LNCaP clone FGC (cell line): ENCODE results near the gene ZNF275.
A peak's percentile ranks its signal among the peaks of the same experiment; 100 is the strongest.

Experiments
- DNase-seq: peaks from one replicate; pipeline ENCODE4 v3.0.0-alpha.2; 2011; ENCODE audit warnings: low read depth
- H3K4me3 ChIP-seq: 2 replicates; pipeline ENCODE4 v1.5.1; 2011; ENCODE audit warnings: mild to moderate bottlenecking, low read depth, low read length, control low read depth
- TF ChIP-seq, protein P1 (sequence below): IDR thresholded peaks from 2 replicates; pipeline ENCODE4 v1.5.1; 2012; ENCODE audit warnings: mild to moderate bottlenecking; ENCODE audit not compliant: control insufficient read depth, insufficient read depth; ENCODE audit errors: extremely low read depth

Gene ZNF275

DNA sequence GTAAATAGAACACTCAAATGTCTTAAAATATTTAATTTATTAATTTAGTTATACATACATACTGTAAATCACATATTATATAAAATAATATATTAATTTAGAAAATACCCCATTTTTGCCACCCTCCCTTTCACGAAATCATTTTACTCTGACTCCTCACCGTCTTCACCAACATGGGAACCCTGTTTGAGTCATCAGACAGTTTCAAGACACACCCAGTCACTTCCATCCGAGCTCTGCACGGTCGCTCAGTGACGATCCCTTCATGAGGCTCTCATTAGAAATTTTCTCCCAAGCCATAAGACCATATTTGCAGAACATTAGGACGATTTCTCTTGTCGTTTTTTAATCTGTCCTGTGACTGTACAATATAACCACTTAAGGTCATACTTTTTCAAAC lies 14.5 kb downstream of the ZNF275 start:
- TF ChIP-seq, protein P1, sequence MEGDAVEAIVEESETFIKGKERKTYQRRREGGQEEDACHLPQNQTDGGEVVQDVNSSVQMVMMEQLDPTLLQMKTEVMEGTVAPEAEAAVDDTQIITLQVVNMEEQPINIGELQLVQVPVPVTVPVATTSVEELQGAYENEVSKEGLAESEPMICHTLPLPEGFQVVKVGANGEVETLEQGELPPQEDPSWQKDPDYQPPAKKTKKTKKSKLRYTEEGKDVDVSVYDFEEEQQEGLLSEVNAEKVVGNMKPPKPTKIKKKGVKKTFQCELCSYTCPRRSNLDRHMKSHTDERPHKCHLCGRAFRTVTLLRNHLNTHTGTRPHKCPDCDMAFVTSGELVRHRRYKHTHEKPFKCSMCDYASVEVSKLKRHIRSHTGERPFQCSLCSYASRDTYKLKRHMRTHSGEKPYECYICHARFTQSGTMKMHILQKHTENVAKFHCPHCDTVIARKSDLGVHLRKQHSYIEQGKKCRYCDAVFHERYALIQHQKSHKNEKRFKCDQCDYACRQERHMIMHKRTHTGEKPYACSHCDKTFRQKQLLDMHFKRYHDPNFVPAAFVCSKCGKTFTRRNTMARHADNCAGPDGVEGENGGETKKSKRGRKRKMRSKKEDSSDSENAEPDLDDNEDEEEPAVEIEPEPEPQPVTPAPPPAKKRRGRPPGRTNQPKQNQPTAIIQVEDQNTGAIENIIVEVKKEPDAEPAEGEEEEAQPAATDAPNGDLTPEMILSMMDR = no peak
- H3K4me3 ChIP-seq = no peak overlapping the region

DNA sequence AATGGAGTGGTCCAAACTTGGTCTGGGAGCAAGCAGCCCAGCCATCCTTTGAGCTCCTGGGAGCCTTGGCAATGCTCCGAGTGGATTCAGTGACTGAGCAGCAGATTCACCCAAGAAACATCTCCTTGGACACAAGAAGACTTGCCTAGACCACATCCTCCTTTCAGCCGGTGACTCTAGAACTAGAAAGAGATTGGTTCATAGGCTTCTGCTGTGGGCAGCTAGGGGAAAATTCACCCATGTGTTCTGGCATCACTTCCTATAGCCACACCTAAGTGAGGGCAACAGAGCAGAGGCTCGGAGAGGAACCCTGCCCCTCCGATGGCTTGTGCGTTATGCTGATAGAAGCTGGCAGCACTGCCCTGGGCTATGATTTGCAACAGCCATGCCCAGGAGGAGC lies 16.0 kb downstream of the ZNF275 start:
- TF ChIP-seq, protein P1 = no peak
- no peak for DNase-seq
- H3K4me3 ChIP-seq = no peak overlapping the region

More for the DNA sequence above, 14.5 kb downstream of the ZNF275 start:
- DNase-seq = no peak

DNA sequence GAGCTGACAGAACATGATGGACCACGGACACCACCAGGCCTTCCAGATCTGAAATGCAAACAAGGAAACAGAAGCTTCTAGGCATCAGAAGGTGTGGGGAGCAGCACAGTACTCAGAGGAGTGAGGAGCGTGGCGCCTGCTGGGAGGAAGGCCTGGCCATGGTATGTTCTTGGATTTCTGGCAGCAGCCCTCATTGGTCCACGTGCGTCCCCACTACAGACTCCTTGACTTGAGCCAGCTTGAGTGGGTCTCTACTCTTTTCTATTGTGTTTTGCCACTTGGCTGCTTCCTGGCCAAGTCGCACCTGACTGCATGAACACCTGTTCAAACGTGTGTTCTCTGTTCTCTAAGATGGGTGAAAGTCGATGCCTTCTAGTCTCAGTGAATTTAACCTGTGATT lies 18.0 kb downstream of the ZNF275 start:
- TF ChIP-seq, protein P1 = no peak
- H3K4me3 ChIP-seq = no peak overlapping the region
- no peak for DNase-seq

DNA sequence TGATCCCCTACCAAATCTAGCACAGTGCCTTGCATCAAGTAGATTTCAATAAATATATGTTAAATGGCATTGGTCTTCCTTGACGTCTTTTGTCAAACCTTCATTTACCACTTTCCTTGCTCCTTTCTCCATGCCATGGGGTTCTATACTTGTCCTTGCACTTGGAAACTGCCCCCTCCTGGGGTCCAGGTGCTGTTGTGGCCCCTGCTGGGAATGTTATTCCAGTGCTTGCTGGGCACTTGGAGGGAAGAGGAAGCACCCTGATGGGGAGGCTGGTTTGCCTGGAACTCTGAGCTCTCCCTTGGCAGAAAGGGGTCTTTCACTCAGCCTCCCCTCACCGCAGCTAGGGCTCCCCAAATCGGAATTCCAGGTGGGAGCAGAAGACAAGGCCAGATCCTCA lies 18.9 kb downstream of the ZNF275 start:
- H3K4me3 ChIP-seq = no peak overlapping the region
- no peak for DNase-seq
- TF ChIP-seq, protein P1 = no peak

DNA sequence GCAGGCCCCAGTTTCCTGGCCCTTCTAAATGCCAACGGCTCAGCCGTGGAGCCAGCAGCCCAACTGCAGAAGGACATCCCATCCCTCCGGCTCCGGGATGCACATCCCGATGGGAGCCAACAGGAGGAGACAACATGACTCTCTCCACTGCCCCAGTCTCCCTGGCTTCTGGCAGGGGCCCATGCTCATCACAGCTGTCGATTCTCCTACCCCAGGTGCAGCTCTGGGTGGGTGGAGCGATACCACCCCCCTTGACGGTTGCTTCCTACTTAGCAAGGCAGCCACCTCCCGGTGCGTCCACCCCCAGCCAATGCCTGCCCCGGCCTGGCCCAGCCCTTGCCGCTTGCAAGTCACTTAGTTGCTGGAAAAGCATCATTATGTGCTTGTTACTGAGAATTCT lies 19.5 kb downstream of the ZNF275 start:
- no peak for DNase-seq
- no peak overlapping the region for H3K4me3 ChIP-seq
- TF ChIP-seq, protein P1 = no peak

DNA sequence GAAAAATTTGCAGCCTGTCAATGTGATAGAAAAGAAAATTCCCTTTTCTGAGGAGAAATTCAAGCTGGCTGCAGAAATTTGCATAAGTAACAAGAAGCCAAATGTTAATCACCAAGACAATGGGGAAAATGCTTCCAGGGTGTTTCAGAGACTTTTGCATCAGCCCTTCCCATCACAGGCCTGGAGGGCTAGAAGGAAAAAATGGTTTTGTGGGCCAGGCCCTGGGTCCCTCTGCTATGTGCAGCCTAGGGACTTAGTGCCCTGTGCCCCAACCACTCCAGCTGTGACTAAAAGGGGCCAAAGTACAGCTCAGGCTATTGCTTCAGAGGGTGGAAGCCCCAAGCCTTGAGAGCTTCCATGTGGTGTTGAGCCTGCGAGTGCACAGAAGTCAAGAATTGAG lies 23.9 kb downstream of the ZNF275 start:
- no peak for DNase-seq
- no peak overlapping the region for H3K4me3 ChIP-seq
- TF ChIP-seq, protein P1 = no peak

DNA sequence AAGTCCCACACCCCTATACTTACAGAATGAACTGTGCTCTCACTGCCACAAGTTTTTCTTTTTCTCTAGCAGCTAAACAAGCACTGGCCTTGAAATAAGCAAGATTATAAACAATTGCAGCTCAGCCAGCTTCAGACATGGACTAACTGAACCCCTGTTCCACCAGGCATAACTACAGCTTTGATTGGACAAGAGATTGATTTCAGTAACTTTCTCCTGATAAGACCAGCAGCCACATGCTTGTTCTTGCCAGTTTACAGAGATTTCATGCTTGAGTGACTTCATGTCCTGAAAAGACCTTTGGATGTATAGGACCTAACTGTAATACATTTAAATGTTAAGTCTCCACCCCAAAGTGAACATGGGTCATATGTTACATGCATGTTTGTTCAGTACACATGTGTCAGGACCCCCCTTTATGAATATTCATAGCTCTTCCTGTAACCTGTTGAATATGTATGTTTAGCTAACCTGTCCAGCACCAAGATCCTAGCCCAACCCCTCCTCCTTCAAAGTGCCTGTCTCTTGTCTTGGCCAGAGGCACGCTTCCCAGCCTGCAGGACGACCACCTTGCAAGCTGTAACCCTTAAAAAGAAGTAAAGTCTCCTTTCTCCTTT lies 27.9 kb downstream of the ZNF275 start:
- no peak overlapping the region for H3K4me3 ChIP-seq
- peak; percentile 22 for DNase-seq
- TF ChIP-seq, protein P1 = no peak
